BLaER1 (cell line): ENCODE data around the gene SHROOM3.

Experiments
- H3K27ac ChIP-seq: shearing (Covaris generic); formaldehyde crosslinking; 2 replicates; pipeline ENCODE4 v1.8.1; 2022
- H3K27me3 ChIP-seq: shearing (Covaris generic); formaldehyde crosslinking; 2 replicates; pipeline ENCODE4 v1.8.1; 2022
- H3K36me3 ChIP-seq: shearing (Covaris generic); formaldehyde crosslinking; 2 replicates; pipeline ENCODE4 v1.8.1; 2022
- H3K4me1 ChIP-seq: shearing (Covaris generic); formaldehyde crosslinking; 2 replicates; pipeline ENCODE4 v1.8.1; 2022
- H3K4me2 ChIP-seq: shearing (Covaris generic); formaldehyde crosslinking; 2 replicates; pipeline ENCODE4 v1.8.1; 2022
- H3K4me3 ChIP-seq: shearing (Covaris generic); formaldehyde crosslinking; 2 replicates; pipeline ENCODE4 v1.8.1; 2022
- H3K9ac ChIP-seq: shearing (Covaris generic); formaldehyde crosslinking; 2 replicates; pipeline ENCODE4 v1.8.1; 2022
- H3K9me3 ChIP-seq: shearing (Covaris generic); formaldehyde crosslinking; 2 replicates; pipeline ENCODE4 v1.8.1; 2022
- H4K20me1 ChIP-seq: shearing (Covaris generic); formaldehyde crosslinking; 2 replicates; pipeline ENCODE4 v1.8.1; 2022
- Cebpa-rat ChIP-seq: shearing (Covaris generic); IDR thresholded peaks from 2 replicates; pipeline ENCODE4 v1.8.1; 2022

Gene SHROOM3

GRCh38 chr4:76729460-76729859 is 294.4 kb downstream of the SHROOM3 start:
- no peak for TF ChIP-seq Cebpa-rat
- H4K20me1 ChIP-seq: peaks cover 42% of the 10 kb centered on the region
- H3K27ac ChIP-seq: no peak overlapping the region
- H3K4me1 ChIP-seq: peaks cover 46% of the 10 kb centered on the region
- no peak overlapping the region for H3K9ac ChIP-seq
- H3K36me3 ChIP-seq: peaks cover 87% of the 10 kb centered on the region
- 0 out of 2 replicates have a peak, but pooled peaks cover 8% of the 10 kb centered on the region for H3K9me3 ChIP-seq
- H3K27me3 ChIP-seq: no peaks in the 10 kb centered on the region
- peak overlapping the region; percentile 10 for H3K4me2 ChIP-seq
- H3K4me3 ChIP-seq: no peak overlapping the region

GRCh38 chr4:76729980-76730379 is 295.0 kb downstream of the SHROOM3 start:
- no peak for TF ChIP-seq Cebpa-rat
- no peaks in the 10 kb centered on the region for H3K27me3 ChIP-seq
- peaks cover 88% of the 10 kb centered on the region for H3K36me3 ChIP-seq
- no peak overlapping the region for H3K4me3 ChIP-seq
- H3K4me2 ChIP-seq: no peak overlapping the region
- peaks cover 44% of the 10 kb centered on the region for H3K4me1 ChIP-seq
- H3K27ac ChIP-seq: no peak overlapping the region
- H3K9ac ChIP-seq: no peak overlapping the region
- H4K20me1 ChIP-seq: peaks cover 42% of the 10 kb centered on the region
- 0 out of 2 replicates have a peak, but pooled peaks cover 8% of the 10 kb centered on the region for H3K9me3 ChIP-seq

- no peak overlapping the region for H3K9ac ChIP-seq
- TF ChIP-seq Cebpa-rat: no peak
Measured at GRCh38 chr4:76732246-76732645, 297.2 kb downstream of the SHROOM3 start.

GRCh38 chr4:76733068-76733771 is 298.2 kb downstream of the SHROOM3 start:
- TF ChIP-seq Cebpa-rat: no peak
- H3K9me3 ChIP-seq: no peaks in the 10 kb centered on the region
- peak overlapping the region; percentile 39 for H3K4me2 ChIP-seq
- no peak overlapping the region for H3K4me3 ChIP-seq
- peaks cover 44% of the 10 kb centered on the region for H3K4me1 ChIP-seq
- H3K27ac ChIP-seq: no peak overlapping the region
- peaks cover 19% of the 10 kb centered on the region for H4K20me1 ChIP-seq
- H3K9ac ChIP-seq: no peak overlapping the region; the same call in 1 of the 2 replicates
- H3K27me3 ChIP-seq: no peaks in the 10 kb centered on the region
- peaks cover 87% of the 10 kb centered on the region for H3K36me3 ChIP-seq

More at GRCh38 chr4:76732246-76732645, 297.2 kb downstream of the SHROOM3 start:
- Histone ChIP-seq H3K4me1 (peaks cover 44% of the 10 kb centered on the region), H3K36me3 (peaks cover 88% of the 10 kb centered on the region), H3K4me3 (no peak overlapping the region), H4K20me1 (peaks cover 29% of the 10 kb centered on the region), H3K4me2 (peak overlapping the region; percentile 39), H3K9me3 (no peaks in the 10 kb centered on the region), H3K27ac (peak overlapping the region; percentile 30; the same call in 1 of the 2 replicates), H3K27me3 (no peaks in the 10 kb centered on the region)

GRCh38 chr4:76736414-76736813 is 301.4 kb downstream of the SHROOM3 start:
- H3K9me3 ChIP-seq: 0 out of 2 replicates have a peak, but pooled peaks cover 7% of the 10 kb centered on the region
- H3K27ac ChIP-seq: no peak overlapping the region
- no peak overlapping the region for H3K4me2 ChIP-seq
- peaks cover 21% of the 10 kb centered on the region for H3K4me1 ChIP-seq
- H3K36me3 ChIP-seq: peaks cover 94% of the 10 kb centered on the region
- no peaks in the 10 kb centered on the region for H3K27me3 ChIP-seq
- H3K4me3 ChIP-seq: no peak overlapping the region
- TF ChIP-seq Cebpa-rat: no peak
- H4K20me1 ChIP-seq: peaks cover 19% of the 10 kb centered on the region
- no peak overlapping the region for H3K9ac ChIP-seq

- Histone ChIP-seq H3K27ac (no peak overlapping the region), H3K4me3 (no peak overlapping the region), H3K4me1 (peaks cover 14% of the 10 kb centered on the region), H3K9me3 (0 out of 2 replicates have a peak, but pooled peaks cover 7% of the 10 kb centered on the region), H3K4me2 (no peak overlapping the region), H3K36me3 (peaks cover 94% of the 10 kb centered on the region), H3K27me3 (no peaks in the 10 kb centered on the region), H4K20me1 (peaks cover 26% of the 10 kb centered on the region), H3K9ac (no peak overlapping the region)
- TF ChIP-seq Cebpa-rat: no peak
Measured at GRCh38 chr4:76737180-76737579, 302.2 kb downstream of the SHROOM3 start.

- H3K27ac ChIP-seq: no peak overlapping the region
- no peak overlapping the region for H3K4me3 ChIP-seq
- H3K4me2 ChIP-seq: no peak overlapping the region
- no peaks in the 10 kb centered on the region for H3K27me3 ChIP-seq
- peaks cover 94% of the 10 kb centered on the region for H3K36me3 ChIP-seq
- 0 out of 2 replicates have a peak, but pooled peaks cover 7% of the 10 kb centered on the region for H3K9me3 ChIP-seq
- no peak for TF ChIP-seq Cebpa-rat
- peaks cover 8% of the 10 kb centered on the region for H3K4me1 ChIP-seq
- peaks cover 30% of the 10 kb centered on the region for H4K20me1 ChIP-seq
- no peak overlapping the region for H3K9ac ChIP-seq
Measured at GRCh38 chr4:76737771-76738085, 302.7 kb downstream of the SHROOM3 start.

GRCh38 chr4:76738086-76738931 is 303.3 kb downstream of the SHROOM3 start:
- Histone ChIP-seq H4K20me1 (peaks cover 30% of the 10 kb centered on the region), H3K9me3 (0 out of 2 replicates have a peak, but pooled peaks cover 7% of the 10 kb centered on the region), H3K9ac (no peak overlapping the region), H3K27ac (no peak overlapping the region), H3K27me3 (no peaks in the 10 kb centered on the region), H3K4me1 (peaks cover 2% of the 10 kb centered on the region), H3K4me3 (no peak overlapping the region), H3K36me3 (peaks cover 94% of the 10 kb centered on the region), H3K4me2 (no peak overlapping the region)
- TF ChIP-seq Cebpa-rat: no peak

GRCh38 chr4:76740192-76740591 is 305.2 kb downstream of the SHROOM3 start:
- no peak overlapping the region for H3K27ac ChIP-seq
- no peak for TF ChIP-seq Cebpa-rat
- H3K9ac ChIP-seq: no peak overlapping the region
- no peak overlapping the region for H3K4me3 ChIP-seq
- 0 out of 2 replicates have a peak, but pooled peaks cover 7% of the 10 kb centered on the region for H3K9me3 ChIP-seq
- no peaks in the 10 kb centered on the region for H3K4me1 ChIP-seq
- H3K27me3 ChIP-seq: no peaks in the 10 kb centered on the region
- no peak overlapping the region for H3K4me2 ChIP-seq
- H3K36me3 ChIP-seq: peaks cover 94% of the 10 kb centered on the region
- peaks cover 43% of the 10 kb centered on the region for H4K20me1 ChIP-seq
